AG08396 (cell line): Measurements from ENCODE around the gene SH3YL1.

ENCODE experiments used
- DNase-seq: peaks from one replicate; pipeline ENCODE4 v3.0.0; 2012; ENCODE audit warnings: low spot score, mixed read lengths

SH3YL1 gene

DNA sequence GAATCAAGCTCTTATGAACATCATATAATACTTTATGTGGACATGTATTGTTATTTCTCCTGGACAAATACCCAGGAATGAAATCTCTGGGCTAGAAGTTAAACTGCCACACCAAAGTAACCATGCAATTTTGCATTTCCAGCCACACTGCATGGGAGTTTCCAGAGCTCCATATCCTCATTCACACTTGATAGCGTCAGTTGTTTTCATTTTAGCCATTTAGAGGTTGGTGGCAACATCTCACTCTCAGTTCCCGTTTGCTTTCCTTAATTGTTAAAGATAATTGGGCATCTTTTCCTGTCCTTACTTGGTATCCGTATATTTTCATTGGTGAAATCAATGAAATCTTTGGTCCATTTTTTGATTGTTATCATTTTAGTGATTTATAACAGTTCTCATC, 47.8 kb downstream of the SH3YL1 start:
- DNase-seq = no peak

DNA sequence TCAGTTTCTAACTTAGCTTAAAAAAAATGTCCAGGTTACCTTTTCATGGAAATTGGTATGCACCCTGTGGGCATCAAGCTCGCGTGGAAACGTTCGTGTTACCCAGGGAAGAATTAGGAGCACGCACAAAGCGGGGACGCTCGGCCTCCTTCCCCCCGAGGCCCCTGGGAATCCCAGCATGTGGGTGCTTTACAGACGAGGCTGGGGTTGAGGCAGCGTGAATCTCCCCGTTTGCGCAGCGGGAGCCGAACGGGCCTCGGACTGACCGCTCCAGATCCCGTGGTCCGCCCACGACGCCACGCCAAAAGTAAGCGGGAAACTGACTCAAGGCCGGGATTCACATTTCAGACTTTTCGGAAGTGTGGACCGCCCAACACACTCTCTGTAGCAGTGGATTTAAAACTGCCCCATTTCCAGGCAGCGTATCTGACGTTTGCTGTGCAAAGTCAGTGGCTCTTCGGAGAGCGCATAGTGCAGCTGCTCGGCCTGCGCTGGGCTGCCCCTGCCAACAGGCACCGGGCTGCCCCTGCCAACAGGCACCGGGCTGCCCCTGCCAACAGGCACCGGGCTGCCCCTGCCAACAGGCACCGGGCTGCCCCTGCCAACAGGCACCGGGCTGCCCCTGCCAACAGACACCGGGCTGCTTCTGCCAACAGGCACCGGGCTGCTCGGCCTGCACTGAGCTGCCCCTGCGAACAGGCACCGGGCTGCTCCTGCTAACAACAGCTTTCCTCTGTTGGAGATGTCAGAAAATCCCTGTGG, 49.7 kb downstream of the SH3YL1 start:
- DNase-seq = peak; percentile 22

DNA sequence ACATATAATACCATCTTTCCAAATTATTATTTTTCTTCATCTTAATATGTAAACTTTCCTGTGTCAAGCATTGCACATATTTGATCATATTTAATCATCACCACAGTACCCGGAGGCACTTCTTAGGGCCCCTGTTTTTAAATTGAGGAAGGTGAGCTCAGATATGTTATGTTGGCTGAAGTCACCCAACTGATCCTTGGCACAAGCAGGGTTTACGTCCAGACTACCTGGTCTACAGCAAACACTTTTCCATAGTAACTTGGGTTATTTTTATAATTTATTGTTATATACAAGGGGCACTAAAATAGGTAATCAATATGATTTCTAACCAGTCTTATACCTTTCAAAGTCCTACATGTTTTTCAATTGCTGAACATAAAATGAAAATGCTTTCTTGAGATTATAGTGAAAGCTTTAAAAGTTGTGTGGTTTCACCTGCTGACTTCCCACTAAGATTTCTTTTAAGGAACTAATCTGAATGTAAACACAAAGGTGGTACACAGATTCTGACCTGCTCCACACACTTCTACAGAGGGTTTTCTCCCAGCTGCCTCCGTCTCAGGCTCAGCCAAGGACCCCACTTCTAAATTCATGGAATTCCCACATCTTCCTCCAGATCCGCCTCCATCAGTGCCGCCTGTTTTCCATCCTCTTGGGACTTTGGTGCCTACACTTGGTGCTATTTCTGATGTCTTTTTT, 52.2 kb downstream of the SH3YL1 start:
- DNase-seq = no peak

DNA sequence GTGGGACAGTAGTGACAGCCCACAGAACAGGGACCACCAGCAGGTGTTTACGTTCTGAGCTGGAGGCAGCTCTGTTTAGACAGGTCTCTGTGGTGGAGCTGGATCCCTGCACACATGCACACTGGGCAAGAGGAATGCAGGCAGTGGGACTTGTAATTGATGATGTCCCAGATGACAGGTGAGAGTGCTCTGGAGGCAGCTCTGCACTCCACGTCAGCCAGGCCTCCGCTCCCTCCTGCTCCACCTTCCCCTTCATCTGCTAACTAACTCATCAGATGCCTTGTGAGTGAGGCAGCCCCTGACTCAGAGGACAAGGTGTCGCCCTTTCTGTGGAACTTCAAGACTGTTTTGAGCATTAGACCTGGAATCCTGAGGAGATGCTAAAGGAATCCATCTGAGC, 53.2 kb downstream of the SH3YL1 start:
- DNase-seq = no peak

DNA sequence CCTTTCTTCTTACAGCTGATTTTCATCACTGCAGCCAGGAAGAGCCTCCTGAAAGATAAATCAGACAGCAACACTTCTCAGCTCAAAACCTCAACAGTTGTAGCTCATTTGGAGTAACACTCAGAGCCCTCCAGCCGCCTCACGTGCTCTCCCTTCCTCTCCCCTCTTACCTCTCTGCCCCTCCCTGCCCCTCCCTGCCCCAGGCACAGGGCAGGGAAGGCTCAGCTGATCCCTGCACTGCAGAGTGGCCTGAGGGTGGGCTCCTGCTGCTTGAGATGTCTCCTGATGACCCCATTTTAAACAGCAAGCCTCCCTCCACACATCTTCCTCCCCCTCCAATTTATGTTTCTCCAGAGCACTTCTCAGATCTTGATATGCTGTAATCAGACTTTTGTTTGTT, 54.4 kb downstream of the SH3YL1 start:
- DNase-seq = no peak

DNA sequence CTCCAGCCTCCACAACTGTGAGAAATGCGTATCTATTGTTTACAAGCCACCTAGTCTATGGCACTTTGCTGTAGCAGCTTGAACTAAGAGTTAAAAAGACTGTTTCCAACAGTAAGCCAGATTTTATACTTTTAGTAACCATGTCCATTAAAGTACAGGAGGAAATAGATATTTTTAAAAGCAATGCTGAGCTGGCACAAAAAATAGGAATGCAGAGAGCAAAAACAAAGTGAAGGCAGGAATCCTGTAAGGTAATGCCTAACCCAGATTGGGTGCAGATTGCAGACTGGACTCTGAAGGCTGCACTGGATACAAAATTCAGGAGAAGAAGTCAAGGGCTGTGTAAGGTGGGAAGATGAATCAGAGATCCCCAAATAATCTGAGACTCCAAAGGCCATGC, 55.5 kb downstream of the SH3YL1 start:
- DNase-seq = no peak

DNA sequence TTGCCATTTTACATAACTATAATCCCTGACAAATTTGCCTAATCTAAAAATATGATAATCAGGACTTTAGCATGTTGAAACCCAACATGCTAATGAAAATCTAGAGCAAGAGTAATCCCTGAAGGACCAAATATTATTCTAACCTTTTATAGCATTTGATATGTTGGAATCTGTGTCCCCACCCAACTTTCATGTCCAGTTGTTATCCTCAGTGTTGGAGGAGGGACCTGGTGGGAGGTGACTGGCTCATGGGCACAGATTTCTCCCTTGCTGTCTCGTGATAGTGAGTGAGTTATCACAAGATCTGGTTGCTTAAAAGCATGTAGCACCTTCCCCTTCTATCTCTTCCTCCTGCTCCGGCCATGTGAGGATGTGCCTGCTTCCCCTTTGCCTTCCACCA, 59.8 kb downstream of the SH3YL1 start:
- no peak for DNase-seq

DNA sequence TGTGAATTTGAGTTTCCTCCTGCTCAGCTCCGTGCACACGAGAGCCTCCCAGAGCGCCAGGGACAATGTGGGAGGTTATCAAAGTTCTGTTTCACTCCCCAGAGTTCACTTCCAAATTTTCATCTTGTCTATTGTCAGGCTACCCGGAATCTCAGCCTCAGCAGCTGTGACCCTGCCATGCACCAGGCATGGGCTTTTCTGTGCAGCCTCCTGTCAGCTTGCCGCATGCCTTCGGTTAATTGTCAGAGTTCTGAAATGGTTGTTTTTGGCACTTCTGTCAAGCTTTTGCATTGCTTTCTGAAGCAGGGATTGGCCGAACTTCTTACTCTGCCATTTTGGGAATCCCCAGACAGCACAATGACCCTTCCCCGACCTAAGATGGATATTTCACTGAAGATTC, 60.4 kb downstream of the SH3YL1 start:
- no peak for DNase-seq

DNA sequence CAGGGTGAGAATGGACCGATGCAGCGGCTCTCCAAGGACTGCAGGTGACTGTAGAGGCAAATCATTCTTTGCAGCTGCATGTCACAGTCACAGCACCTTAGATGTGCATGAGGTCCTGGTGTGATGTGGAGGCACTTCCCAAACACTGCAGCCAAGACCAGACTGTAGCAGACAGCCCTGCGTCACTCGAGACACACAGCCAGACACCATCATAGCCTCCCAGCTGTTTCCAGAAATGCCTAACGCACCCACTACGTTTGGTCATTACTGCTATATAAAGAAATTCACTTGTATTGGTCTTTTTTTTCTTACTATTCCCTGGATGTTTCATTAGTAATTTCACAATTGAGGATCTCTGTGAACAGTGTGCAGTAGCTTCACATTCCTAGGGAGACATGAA, 60.9 kb downstream of the SH3YL1 start:
- DNase-seq = no peak

DNA sequence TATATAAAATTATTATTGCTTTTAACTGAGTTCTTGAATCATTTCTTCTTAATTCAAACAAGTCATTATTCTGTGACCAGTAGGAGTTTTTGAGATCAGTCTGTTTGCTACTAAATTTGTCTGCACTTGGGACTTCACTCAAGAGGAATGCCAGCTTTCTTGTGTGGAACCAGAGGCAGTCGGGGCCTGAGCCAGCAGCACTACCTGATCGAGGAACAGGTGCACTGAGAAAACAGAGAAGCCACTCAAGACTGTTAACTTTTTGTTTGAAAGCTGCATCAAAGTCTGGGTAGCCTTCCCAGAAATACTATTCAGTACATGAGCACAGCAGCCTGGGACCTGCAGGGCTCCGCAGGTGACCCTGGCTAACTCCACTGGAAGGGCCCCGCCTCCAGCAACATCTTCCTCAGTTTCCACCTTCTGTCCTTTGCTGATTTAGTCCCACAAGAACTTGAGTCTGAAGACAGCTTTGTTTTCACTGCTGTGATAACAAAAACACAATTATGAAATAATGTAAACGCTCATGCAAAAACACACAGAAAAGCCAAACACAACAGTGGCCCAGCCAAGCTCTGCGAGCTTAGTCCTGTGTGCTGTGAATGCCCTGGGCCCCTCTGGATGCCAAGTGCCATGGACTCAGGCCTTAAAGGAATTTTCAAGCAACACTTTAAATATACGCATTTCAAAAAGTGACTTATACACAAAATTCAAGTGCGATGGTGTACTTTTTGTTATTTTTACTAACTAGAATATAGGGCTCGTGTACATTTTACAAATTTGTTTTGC, 62.0 kb downstream of the SH3YL1 start:
- DNase-seq = no peak

DNA sequence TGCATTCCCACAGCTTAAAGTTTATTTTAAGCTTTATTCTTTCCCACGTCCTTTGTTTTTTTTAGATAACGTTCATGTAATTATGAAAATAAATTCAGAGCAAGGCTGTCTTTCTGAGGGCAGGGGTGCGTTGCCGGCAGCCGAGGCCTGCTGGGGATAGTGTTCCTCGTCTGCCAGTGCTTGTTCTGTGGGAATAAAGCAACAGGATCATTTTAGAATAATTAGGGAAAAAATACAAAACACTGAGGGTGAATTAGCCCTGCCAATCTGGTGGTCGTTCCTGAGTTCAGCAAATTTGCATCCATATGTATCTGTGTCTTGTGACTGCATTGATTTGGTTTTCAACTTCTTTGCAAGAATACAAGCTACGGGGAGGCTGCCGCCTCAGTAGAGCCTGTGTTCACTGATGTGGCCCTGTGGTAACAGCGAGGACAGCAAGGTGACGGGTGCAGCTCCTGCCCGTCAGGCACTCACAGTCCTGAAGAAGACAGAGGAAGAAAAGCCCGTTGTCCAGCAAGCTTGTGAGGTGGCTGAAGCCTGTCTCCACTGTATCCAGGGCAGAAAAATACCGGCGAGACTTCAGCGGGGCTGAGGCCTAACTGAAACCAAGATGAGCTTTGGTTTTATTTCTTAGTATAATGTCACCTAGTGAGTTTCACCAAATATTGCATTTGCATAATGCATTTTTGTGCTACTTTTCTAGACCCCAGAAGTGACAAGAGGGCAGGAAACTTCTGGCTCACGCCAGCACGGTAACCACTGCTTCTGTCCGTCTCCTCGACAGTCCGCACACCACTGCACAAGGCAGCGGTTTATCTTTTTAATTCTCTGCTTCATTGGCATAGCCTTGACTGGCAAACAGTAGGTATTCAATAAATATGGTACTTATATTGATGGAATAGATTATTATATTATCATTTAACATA, 64.5 kb downstream of the SH3YL1 start:
- no peak for DNase-seq

DNA sequence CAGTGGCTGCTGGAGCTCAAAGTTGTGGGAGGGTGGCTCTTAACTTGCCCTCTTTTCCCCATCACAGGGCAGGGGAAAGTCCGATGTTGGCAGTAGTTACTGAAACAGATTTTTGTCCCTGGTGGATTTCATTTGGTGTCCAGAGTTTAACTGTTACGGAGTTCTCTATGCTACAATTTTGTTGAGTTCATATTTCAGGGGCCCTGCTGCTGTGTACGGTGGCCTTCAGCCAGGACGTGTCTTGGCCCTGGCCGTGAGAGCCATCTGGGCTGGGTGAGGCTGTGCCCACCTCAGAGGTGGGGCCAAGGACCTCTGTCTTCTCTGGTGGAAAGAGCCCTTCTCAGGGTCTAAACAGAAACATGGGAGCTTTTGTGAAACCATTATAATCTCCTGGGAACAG, 67.4 kb downstream of the SH3YL1 start:
- no peak for DNase-seq

DNA sequence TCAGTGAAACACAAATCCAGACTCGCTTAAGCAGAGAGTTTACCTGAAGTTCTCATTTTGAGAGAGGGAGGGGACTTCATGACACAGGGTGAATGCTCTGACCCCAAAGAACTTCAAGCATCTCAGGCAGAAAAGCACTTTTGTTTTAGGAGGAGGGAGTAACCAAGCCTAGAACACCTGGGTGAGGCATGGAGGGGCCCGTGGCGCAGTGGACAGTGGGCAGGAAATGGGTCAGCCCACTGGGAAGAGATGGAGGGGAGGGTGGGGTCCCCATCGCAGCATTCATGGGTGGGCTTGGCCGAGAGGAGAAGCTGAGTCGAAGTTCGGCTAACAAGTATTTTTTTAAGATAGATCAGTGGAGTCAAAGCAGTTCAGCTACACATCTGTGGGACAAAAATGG, 67.9 kb downstream of the SH3YL1 start:
- DNase-seq = no peak

DNA sequence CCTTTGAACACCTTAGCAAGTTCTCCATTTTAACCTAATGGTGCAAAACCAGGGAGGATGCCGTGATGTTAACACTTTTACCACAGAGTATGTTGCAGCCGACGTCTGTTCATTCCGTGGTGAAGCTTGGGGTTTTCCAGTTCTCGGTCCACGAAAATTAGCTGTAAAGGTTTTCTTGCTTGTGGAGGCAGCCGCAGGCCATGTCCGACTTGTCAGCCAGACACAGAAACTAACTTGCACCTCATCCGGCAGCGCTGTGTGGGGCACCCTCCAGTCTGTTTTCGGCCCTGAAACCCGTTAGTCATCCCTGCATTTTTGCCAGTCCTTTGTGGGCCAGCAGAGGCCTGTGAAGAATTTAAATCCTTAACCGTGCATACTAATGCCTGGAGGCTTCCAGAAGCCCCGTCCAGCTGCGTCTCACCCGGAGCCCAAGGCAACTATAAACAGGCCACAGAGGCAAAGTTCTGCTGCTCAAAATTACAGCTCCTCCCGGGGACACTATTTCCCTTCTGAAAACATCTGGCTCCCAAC, 70.6 kb downstream of the SH3YL1 start:
- DNase-seq = peak; percentile 72

DNA sequence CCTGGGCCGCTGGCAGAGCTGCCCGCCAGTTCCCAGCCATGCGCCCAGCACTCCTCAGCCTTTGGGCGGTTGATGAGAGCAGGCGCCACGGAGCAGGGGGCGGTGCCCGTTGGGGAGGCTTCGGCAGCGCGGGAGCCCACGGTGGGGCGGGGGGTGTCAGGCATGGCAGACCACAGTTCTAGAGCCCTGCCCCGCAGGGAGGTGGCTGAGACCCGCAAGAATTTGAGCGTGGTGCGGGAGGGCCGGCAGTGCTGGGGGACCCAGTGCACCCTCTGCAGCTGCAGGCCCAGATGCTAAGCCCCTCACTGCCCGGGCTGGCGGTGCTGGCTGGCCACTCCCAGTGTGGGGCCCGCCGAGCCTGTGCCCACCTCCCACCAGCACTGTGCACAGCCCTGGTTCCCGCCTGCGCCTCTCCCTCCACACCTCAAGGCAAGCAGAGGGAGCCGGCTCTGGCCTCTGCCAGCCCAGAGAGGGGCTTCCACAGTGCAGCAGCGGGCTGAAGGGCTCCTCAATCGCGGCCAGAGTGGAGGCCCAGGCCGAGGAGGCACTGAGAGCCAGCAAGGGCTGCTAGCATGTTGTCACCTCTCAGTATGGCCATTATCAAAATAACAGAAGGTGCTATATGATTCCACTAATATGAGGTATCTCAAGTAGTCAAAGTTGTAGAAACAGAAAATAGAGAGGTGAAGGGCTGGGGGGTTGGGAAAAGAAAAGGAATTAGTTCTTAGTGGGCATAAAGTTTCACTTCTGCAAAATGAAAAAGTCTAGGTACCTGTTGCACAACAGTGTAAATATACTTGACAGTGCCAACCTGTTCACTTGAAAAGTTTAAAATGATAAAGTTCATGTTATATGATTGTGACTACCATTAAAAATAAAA, 72.3 kb downstream of the SH3YL1 start:
- no peak for DNase-seq

DNA sequence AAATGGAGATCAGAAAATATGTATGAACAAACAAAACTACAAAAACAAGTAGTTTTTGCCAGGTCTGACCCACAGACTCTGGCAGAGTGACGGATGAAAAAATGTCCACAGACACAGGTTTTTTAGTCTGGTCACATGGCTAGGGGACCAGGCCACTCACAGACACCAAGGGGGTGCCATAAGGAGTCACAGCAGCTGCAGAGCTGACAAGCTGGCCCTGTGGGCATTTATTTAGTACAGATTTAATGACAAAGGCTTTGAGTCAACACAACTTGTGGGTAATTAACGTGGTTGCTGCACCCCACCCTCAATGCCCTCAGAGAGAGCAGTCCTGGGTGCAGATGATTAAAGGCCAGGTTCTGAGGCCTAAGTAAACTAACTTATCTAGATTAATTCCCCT, 76.0 kb downstream of the SH3YL1 start:
- no peak for DNase-seq

DNA sequence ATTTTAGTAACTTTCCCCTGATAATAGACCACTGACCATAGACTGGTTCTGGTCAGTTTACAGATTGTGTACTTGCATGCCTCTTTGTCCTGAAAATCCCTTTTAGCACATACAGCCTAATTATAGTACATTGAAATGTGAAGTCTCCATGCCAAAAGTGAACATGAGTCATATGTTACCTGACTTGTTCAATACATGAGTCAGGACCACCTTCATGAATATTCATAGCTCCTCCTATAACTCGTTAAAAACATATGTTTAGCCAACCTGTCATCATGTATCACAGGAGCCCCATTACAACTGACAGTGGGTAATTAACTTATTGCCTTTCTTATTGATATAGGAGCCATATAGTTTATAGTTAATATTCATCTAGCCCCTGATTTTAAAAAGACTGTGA, 78.6 kb downstream of the SH3YL1 start:
- DNase-seq = no peak

DNA sequence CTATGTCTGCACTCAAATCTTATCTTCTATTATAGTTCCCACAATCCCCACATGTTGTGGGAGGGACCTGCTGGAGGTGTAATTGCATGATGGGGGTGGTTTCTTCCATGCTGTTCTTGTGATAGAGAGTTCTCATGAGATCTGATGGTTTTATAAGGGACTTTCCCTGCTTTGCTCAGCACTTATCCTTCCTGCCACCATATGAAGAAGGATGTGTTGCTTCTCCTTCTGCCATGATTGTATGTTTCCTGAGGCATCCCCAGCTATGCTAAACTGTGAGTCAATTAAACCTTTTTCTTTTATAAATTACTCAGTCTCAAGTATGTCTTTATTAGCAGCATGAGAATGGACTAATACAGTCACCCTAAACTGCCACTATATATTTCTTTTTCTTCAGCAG, 79.1 kb downstream of the SH3YL1 start:
- DNase-seq = no peak

DNA sequence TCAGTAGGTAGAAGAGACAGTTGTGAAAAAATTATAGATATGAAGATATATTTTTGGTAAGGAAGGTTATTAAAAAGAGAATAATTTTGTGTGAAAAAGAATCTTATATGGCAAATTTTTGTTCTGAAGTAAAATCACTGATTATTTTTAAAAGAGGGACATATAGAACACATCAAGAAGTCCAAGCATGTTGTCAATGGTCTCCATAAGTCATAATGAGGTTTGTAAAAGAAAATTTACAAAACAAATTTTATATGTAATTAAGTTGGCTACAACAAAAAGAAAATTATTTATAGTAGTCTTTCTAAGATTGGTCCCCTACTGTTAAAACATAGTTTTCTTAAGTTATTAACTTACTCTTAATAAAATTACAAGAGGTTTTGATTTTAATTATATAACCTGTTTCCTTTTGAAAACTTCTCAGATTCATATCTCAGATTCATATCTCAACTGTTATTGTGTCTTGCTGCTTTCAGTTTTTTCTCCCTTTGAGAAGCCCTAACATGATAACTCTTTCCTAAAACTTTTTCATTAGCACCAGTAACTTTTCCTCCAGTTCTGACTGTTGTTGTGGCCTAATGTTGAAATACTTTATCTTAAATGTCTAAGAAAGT, 81.2 kb downstream of the SH3YL1 start:
- DNase-seq = no peak

DNA sequence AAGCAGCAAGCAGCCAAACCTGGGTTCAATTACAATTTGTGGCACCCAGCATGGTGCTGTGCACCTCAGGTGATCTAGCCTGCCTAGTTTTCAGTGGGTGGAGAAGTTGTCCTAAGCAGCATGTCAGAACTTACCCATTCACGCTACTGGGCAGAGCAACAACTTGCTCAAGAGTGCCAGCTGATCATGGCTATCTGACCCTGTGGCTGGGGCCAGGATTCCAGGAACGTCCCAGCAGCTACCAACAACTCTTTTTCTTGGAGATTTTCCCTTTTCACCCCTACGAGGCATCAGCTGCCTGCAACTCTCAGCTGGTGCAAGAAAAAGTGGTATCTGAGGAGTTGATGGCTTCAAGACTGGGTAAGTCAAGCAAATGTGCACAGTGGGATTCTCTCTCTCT, 83.5 kb downstream of the SH3YL1 start:
- DNase-seq = no peak
